ENCODE measurements around the gene SAP30L.

DNA sequence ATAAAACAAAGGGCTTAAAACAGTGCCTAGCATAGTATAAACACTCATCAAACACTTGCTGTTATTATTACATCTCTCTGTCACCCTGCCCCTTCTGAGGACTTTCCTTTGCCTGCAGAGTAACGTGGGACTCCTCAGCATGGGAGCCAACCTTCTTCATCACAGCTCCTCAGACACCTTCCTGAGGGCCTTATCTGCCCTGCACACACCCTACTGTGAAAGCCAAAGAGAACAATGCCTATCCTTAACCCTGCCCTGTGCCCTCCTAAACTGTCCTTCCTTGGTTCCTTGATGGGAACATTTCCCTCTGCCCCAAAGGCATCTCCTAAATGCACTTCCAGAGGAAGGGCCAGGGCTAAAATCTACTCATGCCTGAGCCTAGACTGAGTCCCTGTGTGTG, 52.8 kb downstream of the SAP30L start:
- no peak for TF ChIP-seq EZH2 (IDR thresholded peaks at IDR 0.05; ENCODE audit: low read depth)
- TF ChIP-seq, protein P1, sequence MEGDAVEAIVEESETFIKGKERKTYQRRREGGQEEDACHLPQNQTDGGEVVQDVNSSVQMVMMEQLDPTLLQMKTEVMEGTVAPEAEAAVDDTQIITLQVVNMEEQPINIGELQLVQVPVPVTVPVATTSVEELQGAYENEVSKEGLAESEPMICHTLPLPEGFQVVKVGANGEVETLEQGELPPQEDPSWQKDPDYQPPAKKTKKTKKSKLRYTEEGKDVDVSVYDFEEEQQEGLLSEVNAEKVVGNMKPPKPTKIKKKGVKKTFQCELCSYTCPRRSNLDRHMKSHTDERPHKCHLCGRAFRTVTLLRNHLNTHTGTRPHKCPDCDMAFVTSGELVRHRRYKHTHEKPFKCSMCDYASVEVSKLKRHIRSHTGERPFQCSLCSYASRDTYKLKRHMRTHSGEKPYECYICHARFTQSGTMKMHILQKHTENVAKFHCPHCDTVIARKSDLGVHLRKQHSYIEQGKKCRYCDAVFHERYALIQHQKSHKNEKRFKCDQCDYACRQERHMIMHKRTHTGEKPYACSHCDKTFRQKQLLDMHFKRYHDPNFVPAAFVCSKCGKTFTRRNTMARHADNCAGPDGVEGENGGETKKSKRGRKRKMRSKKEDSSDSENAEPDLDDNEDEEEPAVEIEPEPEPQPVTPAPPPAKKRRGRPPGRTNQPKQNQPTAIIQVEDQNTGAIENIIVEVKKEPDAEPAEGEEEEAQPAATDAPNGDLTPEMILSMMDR (conservative IDR thresholded peaks at IDR 0.05), result no peak

All from PC-9 (cell line).